Kidney glomerular epithelial cell (primary cell): ENCODE measurements around the gene SH3PXD2A.

Source experiments
- DNase-seq: peaks from one replicate; lab custom pipeline; 2025; lab: John Stamatoyannopoulos, UW

Gene SH3PXD2A, protein sequence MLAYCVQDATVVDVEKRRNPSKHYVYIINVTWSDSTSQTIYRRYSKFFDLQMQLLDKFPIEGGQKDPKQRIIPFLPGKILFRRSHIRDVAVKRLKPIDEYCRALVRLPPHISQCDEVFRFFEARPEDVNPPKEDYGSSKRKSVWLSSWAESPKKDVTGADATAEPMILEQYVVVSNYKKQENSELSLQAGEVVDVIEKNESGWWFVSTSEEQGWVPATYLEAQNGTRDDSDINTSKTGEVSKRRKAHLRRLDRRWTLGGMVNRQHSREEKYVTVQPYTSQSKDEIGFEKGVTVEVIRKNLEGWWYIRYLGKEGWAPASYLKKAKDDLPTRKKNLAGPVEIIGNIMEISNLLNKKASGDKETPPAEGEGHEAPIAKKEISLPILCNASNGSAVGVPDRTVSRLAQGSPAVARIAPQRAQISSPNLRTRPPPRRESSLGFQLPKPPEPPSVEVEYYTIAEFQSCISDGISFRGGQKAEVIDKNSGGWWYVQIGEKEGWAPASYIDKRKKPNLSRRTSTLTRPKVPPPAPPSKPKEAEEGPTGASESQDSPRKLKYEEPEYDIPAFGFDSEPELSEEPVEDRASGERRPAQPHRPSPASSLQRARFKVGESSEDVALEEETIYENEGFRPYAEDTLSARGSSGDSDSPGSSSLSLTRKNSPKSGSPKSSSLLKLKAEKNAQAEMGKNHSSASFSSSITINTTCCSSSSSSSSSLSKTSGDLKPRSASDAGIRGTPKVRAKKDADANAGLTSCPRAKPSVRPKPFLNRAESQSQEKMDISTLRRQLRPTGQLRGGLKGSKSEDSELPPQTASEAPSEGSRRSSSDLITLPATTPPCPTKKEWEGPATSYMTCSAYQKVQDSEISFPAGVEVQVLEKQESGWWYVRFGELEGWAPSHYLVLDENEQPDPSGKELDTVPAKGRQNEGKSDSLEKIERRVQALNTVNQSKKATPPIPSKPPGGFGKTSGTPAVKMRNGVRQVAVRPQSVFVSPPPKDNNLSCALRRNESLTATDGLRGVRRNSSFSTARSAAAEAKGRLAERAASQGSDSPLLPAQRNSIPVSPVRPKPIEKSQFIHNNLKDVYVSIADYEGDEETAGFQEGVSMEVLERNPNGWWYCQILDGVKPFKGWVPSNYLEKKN

DNA sequence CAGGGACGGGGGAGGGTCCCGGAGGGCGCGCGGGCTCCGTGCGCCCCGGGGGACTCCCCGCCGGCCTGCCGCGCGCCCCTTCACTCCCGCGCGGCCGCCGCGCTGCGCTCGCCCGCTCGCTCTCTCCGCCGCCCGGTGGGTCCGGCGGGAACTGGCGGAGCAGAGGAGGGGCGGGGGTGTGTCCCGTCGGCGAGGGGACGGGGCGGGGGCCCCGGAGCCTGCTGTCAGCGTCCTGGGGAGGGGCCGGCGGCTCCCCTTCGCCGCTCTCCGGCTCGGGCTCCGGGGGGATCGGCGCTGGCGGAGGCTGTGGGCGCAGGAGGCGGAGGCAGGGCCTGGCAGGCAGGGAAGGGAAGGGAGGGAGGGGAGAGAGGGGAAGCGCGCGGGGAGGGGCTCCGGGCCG lies at the start of gene SH3PXD2A:
Gene SH3PXD2A (minus strand): TSS at position 153 of the 400 bp plus-strand sequence. CDS start 310 bp downstream, outside the sequence.
- no peak for DNase-seq

DNA sequence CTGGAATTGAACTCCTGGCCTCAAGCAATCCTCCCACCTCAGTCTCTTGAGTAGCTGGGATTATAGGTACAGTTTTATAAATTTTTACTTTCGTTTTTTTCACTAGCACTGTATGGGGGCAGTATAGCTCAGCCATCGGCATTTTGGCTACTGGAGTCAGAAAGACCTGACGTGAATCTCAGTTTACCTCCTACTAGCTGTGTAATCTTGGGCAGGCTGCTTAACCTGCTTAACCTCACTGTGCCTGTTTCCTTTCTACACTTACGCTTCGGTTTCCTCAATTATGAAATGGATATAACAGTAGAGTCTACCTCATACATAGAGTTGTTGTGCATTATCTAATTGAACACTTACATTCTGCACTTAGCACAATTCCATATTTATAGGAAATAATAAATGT lies 45.9 kb upstream of the SH3PXD2A start:
- no peak for DNase-seq

DNA sequence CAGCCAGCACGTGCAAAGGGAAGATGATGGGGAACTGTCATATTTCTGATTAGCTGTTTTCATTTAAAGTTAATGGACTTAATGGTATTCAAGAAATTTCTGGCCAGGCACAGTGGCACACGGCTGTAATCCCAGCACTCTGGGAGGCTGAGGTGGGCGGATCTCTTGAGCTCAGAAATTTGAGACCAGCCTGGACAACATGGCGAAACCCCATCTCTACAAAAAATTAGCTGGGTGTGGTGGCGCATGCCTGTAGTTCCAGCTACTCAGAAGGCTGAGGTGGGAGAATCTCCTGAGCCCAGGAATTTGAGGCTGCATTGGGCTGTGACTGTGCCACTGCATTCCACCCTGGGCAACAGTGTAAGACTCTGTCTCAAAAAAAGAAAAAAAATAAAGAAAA lies 43.9 kb upstream of the SH3PXD2A start:
- no peak for DNase-seq

DNA sequence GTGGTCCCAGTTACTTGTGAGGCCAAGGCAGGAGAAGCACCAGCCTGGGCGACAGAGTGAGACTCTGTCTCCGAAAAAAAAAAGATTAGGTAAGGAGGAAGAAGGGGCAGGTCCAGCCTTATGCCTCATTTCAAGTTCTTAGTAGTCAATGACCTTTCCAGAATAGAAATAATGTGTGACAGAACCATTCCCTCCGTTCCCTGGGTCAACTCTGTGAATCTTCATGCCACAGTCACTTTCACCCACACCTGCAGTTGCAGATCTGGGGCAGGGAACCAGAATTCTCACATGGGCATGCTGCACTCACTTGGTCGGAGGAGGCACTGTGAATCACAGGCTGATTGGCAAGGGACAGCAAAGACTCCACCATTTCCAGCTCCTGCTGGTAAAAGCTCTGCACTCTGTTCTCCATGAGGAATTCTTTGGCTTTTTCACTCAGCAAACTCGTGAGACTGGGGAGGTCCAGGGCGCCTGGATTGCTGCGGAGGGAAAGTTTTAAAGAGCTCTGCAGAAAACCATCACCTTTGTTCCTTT lies 41.9 kb upstream of the SH3PXD2A start:
- no peak for DNase-seq

DNA sequence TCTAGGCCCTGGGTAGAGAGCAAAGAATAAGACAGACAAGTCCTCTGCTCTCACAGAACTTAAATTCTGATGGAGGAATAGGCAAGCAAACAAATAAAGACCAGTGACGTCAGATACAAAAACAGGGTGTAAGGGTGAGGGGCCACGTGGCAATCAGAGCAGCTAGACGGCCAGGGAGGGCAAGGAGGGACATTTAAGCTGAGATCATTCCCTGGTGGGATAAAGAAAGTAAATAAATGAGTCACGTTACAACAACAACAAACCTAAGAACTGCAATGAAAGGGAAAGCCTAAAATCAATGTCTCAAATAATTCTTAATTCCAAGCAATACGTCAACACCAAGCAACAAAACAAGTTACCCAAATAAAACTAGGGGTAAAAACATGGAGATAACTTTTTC lies 40.8 kb upstream of the SH3PXD2A start:
- DNase-seq, result no peak

DNA sequence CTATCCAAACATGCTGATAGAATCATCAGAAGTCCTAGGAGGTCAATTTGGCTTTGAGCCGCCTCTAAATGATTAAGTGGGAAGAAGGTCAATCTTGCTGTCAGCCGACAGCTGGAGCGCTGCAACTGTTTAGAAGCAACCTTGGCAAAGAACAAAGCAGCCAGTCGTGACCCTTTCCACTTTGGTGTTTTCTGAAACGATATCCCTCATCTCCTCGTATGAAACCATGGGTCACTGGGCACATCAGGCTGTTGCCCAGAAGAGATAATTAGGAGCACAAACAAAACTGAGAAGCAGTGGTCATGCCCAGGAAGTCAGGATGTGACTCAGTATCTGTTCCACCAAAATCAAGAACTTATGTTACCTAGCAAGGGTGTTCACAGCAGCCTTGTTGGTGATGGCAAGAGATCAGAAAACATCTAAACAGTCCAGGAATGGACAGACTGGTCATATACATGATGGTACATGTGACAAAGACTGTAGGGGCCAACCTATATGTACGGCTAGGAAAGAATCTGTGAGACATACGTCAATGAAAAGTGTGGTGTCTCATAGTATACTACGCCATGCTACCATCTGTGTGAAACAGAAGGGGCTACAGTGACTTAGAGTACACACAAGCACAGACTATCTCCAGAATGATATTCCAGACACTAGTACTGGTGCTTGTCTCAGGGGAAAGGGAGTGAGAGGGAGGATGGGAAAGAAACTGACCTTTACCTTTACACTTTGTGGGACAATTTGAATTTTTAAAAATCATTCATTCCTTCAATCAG lies 40.2 kb upstream of the SH3PXD2A start:
- DNase-seq, result peak; percentile 67

DNA sequence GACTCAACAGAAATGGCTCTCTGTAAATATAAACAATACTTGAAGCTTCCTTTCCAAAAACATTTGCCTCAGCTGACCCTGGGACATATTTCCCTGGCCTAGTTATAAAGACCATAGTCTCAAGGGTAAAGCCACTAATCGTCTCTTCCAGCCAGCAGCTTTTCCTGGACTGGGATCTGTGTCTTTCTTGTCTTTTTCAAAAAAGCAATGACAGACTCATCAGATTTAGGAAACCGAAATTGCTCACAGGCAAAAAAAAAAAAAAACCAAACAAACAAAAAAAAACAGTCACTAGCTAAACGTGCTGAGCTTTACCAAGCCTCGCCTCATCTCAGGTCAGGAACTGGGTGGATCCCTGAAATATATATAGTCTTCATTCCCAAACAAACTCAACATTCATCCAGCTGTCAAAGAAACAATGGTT lies 39.1 kb upstream of the SH3PXD2A start:
- no peak for DNase-seq

DNA sequence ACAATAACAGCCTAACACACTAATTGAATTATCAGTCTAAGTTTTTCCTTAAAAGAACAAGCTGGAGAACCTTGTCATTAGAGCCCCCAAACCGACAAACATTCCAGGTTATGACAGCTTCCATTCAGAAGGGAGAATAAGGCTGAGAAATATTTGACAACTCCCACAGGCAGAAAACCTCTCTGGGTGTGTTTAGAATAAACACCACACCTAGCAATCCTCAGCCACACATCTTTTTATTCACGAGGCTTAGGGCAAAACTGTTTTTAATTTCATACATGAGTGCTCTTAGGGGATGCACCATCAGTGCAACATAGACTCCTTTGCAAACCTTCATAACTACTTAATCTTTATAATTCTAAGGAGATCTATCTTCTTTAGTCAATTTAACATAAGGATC lies 38.4 kb upstream of the SH3PXD2A start:
- DNase-seq, result no peak

DNA sequence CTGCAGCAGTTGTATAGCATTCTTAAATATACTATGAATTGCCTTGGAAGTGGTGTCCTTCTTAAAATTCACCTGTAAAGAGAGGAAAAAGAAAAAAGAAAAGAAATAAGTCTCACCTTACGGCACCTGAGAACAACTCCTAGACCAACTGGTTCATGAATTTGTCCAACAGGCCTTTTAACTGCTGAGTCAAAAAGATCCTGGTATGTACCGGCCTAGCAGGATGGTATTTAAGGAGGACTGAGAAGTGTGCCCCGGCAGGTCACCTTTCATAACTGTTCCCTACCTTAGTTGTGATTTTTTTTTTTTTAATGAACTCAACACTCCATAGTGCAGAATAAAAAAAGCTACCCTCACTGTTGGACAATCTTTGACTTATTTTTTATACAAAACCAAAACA lies 36.8 kb upstream of the SH3PXD2A start:
- DNase-seq, result no peak

DNA sequence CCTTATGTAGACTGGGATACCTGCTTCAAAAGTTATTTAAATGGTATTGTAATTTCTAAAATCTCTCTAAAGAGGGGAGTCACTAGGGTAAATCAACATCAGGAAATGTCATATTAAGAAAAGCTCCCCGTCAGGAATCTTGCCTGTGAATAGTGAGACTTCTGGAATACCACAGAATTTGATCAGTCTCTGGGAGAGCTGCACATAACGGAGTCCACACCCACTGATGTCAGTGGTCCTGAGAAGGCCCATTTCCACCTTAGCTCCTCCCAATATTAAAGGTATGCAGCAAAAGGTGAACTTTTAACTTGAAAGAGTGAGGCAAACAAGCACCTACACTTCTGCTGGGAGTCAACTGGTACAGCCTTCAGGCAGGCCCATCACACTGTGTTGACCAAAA lies 35.3 kb upstream of the SH3PXD2A start:
- no peak for DNase-seq

DNA sequence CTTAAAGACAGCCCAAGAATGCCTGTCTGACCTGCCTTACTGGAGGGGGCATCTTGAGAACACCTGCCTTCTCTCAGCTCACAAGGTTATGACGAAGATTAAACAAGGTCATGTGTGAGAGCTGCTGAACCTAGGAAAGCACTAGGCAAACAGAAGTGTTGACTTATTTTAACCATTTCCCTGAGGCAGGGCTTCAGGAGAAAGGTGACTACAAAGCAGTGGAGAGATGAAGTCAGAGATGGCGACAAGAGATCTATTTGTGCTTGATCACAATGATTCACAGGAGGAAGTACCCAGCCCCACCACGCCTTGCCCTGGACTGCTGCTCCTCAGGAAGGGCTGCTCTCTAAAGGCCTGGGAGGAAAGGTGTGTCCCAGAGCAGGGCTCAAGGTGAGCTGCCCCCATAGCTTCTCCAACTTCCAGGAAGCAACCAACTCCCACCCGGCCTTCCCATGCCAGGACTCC lies 34.9 kb upstream of the SH3PXD2A start:
- DNase-seq, result no peak

DNA sequence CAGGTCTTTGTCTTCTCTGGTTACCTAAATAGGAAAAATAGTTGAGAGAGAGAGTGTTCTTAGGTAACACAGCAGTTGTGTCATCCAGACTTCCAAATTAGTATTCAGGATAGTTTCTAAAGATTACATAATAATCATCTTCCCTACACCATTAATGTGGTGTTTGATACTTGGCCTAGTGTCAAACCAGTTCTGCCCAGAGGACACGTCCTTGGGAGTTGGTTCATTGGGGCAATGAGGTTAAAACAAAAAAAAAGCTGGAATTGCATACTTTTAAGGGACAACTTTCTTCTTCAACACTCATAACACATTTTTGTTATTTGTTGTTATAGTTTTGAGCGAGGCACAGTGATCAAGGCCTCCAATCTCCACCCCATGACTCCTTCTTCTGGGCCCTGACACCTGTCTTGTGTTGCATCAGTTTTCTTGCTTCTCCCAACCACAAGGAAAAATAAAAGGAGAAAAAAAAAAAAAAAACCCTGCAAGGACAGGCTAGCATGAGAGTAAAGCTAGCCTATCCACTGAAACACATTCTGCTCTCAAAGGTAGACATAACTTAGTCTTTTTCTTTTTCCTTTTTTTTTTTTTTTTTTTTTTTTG lies 33.8 kb upstream of the SH3PXD2A start:
- no peak for DNase-seq

DNA sequence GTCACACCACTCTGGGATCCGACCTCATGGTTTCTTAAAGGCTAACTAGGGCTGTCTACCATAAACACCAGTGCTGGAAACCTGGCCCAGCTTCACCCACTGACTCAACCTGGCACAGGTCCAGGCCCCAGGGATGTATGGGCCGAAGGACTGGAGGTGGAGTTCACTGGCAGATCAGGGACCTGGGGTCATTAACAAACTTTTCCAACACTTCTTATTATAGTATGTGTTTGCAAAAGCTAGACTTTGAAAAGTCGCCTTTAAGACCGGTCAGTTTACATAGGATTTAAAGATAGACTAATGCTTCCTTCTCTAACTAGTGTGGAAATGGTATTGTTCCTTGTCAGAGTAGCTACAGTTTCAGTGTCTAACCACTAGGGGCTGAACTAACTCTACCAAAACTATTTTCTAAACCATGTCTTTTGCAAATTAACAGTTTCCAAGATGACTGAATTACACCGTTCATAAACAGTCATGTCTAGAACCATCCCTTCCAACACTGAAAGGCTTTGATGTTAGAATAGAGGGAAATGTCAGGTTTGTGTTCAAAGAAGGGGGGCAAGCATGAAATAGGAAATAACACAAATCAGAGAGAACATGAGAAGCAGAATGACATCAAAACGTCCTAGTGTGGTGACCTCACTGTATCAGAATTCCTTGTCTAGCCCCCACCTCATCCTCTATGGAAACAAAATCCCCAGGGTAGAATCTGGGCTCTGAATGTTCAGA lies 32.9 kb upstream of the SH3PXD2A start:
- peak; percentile 84 for DNase-seq

DNA sequence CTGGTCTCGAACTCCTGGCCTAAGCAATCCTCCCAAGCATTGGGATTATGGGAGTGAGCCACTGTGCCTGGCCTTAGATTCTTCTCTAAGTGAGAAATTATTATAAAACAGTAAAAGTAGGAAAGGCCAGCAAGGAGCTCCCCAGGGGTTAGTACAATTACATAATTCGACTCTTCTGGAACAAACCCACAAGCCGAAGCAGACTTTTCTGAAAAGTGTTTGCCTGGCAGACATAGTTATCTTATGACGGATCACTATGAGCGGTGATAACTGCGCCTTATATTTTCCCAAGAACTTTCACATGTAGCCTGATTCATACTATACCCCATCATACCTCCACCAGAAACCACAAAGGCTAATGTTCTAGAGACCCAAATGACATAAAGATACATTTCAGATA lies 30.2 kb upstream of the SH3PXD2A start:
- DNase-seq, result no peak

DNA sequence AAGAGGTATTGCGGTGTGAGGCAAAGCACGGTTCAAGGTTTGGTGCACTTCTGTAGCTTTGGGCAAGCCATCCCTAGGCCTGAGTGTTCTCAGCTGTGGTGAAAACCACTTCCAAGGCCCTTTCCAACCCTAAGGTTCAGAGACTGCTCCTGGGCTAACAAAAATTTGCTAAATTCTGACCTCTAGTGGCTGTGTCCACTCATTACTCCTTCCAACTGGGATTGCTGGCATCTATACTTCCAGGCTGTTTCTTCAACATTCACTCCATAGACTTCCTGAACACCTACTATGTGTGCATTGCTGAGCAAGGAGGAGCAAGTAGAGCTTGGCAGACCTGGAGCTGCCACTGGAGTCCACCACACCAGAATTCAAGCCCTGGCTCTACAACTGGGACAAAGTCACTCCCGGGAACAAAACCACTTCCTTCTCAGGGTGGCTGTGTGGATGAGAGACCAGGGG lies 29.3 kb upstream of the SH3PXD2A start:
- DNase-seq, result peak; percentile 34

DNA sequence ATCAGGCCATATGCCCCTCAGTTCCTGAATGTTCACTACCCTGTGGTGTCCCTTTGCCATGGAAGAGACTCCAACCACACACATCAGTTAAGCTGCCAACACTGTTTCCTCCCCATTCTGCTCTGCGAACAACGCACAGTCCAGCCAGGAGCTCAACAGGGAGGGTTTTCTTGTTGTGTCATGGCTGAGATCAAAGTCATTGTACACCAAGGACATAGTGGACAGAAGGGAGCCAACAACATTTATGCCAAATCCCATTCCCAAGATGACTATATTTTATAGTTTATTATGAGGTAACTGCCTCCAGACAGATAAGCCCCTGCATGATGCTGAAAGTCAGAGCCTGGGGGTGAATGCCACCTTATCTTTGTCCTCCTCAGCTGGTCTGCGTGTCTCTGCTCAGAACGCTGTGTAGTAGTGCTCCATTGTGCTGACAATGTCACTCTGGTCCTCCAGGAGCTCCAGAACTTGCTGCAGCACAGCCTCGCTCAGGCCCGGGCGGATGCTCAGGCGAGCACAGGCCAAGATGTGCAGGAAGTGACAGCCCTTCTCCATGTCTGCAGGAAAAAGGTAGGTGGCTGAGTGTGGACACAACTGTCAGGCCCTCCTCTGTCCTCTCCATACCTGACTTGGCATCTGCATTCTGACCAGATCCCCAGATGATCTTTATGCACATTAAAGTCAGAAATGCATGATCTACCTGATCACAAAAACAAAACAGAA lies 27.1 kb upstream of the SH3PXD2A start:
- no peak for DNase-seq

DNA sequence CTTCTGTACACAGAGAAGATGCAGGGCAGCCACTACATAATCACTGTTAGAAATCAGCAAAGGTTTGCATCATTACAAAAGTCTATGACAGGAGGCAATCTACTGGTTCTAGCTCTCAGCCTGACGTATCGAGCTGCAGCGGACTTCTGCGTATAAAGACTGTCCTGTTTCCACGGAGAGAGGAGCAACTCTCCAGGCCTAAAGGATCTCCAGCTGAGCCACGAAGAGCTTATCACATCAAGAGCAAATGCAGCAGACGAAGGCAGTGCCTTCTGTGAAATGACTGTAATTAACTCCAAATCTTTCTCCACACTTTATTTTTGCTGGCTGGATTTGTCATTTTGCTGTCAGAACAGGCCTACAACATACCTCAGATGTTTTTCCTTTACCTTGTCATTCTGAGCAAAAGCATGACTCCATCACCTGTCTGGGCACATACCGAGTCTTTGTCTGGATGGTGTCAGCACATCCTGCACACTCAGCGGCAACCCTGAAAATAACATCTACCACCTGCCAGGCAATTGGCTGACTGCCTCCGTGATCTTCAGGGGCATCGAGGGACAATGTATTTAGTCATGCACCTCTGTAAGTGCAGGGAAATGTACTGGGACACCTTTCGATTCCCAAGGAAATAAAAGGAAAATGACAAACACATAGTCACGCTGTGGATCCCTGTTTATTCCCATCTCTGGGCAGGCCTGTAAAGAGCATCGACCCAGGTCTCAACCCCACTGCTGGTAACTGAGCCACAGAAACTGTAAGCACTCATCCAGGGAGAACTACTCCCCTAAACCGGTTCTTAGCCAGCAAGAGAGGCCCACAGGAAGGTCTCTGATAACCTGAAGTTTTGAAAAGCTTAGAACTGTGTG lies 26.3 kb upstream of the SH3PXD2A start:
- DNase-seq, result no peak

DNA sequence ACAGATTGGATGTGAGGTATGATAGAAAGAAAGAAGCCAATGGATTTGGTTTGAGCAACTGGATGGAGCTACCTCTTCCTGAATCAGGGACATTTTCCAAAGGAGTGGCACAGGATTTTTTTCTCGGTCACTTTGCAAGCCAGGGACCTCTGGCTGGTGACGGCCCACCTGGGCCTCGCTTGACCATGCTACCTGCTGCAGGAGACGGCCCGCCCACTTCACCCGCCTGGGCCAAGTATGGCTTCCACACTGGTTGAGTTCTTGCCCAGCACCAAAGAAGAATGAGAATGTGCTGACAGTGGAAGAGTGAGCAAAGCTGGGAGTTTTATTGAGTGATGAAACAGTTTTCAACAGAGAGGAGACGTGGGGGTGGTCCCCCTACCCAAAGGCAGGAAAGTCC lies 24.5 kb upstream of the SH3PXD2A start:
- no peak for DNase-seq

DNA sequence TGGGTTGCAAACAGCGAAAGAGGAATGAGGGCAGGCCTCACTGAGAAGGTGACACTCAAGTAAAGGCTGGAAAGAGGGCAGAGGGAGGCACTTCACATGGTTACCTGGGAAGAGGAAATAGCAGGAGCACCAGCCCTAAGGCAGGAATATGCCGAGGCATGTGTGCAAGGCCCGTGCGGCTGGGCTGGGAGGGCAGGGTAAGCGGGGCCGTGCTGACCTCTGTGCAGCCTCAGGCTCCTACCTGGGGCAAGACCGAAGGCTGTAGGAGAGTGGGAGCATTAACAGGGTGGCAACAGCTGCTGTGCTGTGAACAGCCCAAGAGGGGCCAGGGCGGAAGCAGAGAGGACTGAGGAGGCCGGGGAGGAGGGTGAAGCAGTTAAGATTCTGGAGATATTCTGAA lies 24.0 kb upstream of the SH3PXD2A start:
- no peak for DNase-seq
